Right atrium auricular region (tissue), 2 donors: ENCODE data around the gene HEATR5A. TPM values are rescaled to one million over a fixed set of nuclear protein-coding genes. Genes with fewer than 3 reads are reported as not detected.
A peak's percentile ranks its signal among the peaks of the same experiment; 100 is the strongest.
"Not testable (repeated sequence)": the region's sequence is repeated elsewhere in the genome, so short reads cannot be mapped to it uniquely, and the experiment has no call there.

Experiments used
- DNase-seq: peaks from one replicate; pipeline ENCODE4 v3.0.0-alpha.2; 2019; ENCODE audit warnings: low spot score
- H3K27ac ChIP-seq, 2 donors: fragments of 200-600 bp; sonication (generic); 1 replicate in 1 of 2; 2 replicates in 1 of 2; pipeline ENCODE4 v1.5.1; 2016 to 2019
- H3K27me3 ChIP-seq, 2 donors: fragments of 200-600 bp; sonication (generic); one replicate each; pipeline versions ENCODE4 v1.5.1 to v1.6.0; 2017 to 2019
- H3K36me3 ChIP-seq: fragments of 200-600 bp; sonication (generic); one replicate; pipeline ENCODE4 v1.5.1; 2016
- H3K4me1 ChIP-seq, 2 donors: fragments of 200-600 bp; sonication (generic); one replicate each; pipeline versions ENCODE4 v1.5.1 to v1.6.0; 2017 to 2019
- H3K4me3 ChIP-seq, 2 donors: fragments of 200-600 bp; sonication (generic); 1 replicate in 1 of 2; 2 replicates in 1 of 2; pipeline ENCODE4 v1.5.1; 2017 to 2019; ENCODE audit warnings: mild to moderate bottlenecking in 1 of 2, moderate library complexity in 1 of 2
- H3K9me3 ChIP-seq, 2 donors: fragments of 200-600 bp; sonication (generic); one replicate each; pipeline ENCODE4 v1.5.1; 2019
- total RNA-seq, 2 donors: library from RNA; depleted of rRNA; stranded (reverse); fragments of >200 nt; gene quantifications; one replicate each; pipeline ENCODE4 v1.1.0, GENCODE V29; 2016
- TF ChIP-seq, protein P1 (sequence below), 2 donors: fragments of 200-600 bp; sonication (generic); IDR thresholded peaks; one replicate each; pipeline ENCODE4 v1.5.1; 2019; ENCODE audit warnings: antibody characterized with exemption in 2 of 2

HEATR5A gene
- total RNA-seq, 2 donors from 2014 or later = 29.0 to 29.3 TPM

DNA sequence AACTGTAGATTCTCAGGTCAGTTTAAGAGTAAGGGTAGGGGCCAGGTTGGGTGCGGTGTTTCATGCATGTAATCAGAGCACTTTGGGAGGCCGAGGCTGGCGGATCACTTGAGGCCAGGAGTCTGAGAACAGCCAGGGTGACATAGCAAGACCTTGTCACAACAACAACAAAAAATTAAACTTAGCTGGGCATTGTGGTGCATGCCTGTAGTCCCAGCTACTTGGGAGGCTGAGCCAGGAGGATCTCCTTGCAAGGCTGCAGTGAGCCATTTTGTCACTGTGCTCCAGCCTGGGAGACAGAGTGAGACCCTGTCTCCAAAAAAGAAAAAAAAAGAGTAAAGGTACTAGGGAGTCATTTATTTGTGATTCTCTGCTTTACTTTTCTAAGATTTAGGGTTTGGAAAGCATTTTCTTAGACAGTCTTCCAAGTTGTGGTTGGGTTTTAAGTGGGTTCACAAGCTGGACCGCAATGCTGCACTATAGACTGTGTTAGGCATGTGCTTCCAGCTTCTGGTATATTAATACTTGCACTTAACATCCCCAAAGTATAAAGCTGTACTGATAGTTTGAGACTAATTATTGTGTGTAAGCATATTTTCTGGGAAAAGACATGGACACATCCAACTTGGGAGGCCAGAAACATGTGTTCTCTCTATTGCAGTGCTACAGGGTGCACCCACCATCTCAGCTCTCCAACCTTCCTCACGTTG is 163.7 kb downstream of the HEATR5A start:
- H3K4me1 ChIP-seq = peaks cover 0 to under 1% of the 10 kb centered on the region in 2 donors
- no peaks in the 10 kb centered on the region for H3K9me3 ChIP-seq
- no peak for DNase-seq
- H3K36me3 ChIP-seq = no peaks in the 10 kb centered on the region
- H3K4me3 ChIP-seq = no peak overlapping the region
- no peak overlapping the region for H3K27ac ChIP-seq
- H3K27me3 ChIP-seq = no peaks in the 10 kb centered on the region
- TF ChIP-seq, protein P1, sequence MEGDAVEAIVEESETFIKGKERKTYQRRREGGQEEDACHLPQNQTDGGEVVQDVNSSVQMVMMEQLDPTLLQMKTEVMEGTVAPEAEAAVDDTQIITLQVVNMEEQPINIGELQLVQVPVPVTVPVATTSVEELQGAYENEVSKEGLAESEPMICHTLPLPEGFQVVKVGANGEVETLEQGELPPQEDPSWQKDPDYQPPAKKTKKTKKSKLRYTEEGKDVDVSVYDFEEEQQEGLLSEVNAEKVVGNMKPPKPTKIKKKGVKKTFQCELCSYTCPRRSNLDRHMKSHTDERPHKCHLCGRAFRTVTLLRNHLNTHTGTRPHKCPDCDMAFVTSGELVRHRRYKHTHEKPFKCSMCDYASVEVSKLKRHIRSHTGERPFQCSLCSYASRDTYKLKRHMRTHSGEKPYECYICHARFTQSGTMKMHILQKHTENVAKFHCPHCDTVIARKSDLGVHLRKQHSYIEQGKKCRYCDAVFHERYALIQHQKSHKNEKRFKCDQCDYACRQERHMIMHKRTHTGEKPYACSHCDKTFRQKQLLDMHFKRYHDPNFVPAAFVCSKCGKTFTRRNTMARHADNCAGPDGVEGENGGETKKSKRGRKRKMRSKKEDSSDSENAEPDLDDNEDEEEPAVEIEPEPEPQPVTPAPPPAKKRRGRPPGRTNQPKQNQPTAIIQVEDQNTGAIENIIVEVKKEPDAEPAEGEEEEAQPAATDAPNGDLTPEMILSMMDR (IDR thresholded peaks at IDR 0.05) = no peak

DNA sequence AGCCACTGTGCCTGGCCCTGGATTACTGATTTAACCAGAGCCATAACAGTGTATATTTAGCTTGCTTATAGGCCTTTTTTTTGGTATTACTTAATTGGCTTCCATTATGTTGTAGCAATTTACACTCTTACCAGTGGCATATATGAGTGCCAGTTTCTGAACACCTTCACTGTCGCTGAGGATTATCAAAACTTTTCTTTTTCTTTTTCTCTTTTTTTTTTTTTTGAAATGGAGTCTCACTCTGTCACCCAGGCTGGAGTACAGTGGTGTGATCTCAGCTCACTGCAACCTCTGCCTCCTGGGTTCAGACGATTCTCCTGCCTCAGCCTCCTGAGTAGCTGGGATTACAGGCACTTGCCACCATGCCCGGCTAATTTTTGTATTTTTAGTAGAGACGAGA is 164.4 kb downstream of the HEATR5A start:
- not testable (repeated sequence) for H3K36me3 ChIP-seq, H3K4me3 ChIP-seq, H3K27ac ChIP-seq, H3K4me1 ChIP-seq, DNase-seq, H3K27me3 ChIP-seq, H3K9me3 ChIP-seq

DNA sequence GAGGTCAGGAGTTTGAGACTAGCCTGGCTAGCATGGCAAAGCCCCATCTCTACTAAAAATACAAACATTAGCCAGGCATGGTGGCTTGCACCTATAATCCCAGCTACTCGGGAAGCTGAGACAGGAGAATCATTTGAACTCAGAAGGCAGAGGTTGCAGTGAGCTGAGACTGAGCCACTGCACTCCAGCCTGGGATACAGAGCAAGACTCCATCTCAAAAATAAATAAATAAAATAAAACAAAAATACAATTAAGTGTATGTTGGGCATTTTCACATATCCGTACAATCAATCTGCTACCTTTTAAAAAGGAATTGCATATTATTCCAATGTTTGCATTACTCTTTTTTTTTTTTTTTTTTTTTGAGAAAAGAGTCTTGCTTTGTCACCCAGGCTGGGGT is 165.1 kb downstream of the HEATR5A start:
- TF ChIP-seq, protein P1 (IDR thresholded peaks at IDR 0.05) = no peak
- DNase-seq = no peak
- H3K27me3 ChIP-seq = no peaks in the 10 kb centered on the region
- H3K4me3 ChIP-seq = no peak overlapping the region
- no peaks in the 10 kb centered on the region for H3K9me3 ChIP-seq
- H3K4me1 ChIP-seq = no peaks in the 10 kb centered on the region
- no peak overlapping the region for H3K27ac ChIP-seq
- H3K36me3 ChIP-seq = no peaks in the 10 kb centered on the region

DNA sequence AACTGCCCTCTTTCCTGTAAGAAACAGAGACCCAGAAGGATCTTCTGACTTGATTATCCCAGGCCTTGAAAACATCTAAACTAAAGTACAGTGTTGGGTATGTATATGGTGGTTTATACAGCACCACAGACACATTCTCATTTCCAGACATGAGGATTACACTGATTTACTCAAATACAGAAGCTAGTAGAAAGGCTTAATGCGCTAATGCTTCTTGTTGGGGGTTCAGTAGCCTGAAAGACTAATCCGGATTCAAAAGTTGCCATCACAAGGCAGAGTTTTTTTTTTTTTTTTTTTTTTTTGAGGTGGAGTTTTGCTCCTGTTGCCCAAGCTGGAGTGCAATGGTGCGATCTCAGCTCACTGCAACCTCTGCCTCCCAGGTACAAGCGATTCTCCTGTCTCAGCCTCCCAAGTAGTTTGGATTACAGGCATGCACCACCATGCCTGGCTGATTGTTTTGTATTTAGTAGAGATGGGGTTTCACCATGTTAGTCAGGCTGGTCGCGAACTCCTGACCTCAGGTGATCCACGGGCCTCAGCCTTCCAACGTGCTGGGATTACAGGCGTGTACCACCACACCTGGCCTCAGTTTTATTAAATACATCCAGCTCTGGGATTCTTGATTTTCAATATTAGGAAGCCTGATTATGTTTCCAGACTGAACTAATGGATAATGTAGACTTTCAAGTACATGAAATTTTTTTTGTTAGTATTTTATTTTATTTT is 166.4 kb downstream of the HEATR5A start:
- no peak overlapping the region for H3K27ac ChIP-seq
- TF ChIP-seq, protein P1 (IDR thresholded peaks at IDR 0.05) = no peak
- H3K4me3 ChIP-seq = no peak overlapping the region
- no peak for DNase-seq
- no peaks in the 10 kb centered on the region for H3K27me3 ChIP-seq
- H3K4me1 ChIP-seq = no peaks in the 10 kb centered on the region
- H3K9me3 ChIP-seq = no peaks in the 10 kb centered on the region
- no peaks in the 10 kb centered on the region for H3K36me3 ChIP-seq

DNA sequence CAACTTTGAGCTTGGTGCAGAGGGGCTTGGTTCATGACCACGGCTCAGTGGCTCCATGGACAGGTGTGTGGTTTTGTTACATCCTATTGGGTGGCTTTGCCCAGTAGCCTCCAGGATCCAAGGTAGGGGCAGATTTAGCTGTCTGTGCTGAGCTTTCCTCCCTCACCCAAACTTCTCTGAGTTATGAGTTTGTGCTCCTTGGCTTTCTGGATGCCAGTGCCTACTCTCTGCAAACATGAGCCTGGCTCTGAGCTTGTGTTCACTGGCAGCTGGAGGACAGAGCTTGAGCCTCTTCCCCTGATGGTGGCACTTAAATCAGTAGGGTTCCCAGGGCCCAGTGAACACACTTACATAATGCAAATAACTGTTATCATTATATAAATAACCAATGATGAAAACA is 167.5 kb downstream of the HEATR5A start:
- no peaks in the 10 kb centered on the region for H3K4me1 ChIP-seq
- DNase-seq = no peak
- no peaks in the 10 kb centered on the region for H3K9me3 ChIP-seq
- no peak overlapping the region for H3K27ac ChIP-seq
- no peaks in the 10 kb centered on the region for H3K27me3 ChIP-seq
- no peak overlapping the region for H3K4me3 ChIP-seq
- no peaks in the 10 kb centered on the region for H3K36me3 ChIP-seq
- TF ChIP-seq, protein P1 (IDR thresholded peaks at IDR 0.05) = no peak

DNA sequence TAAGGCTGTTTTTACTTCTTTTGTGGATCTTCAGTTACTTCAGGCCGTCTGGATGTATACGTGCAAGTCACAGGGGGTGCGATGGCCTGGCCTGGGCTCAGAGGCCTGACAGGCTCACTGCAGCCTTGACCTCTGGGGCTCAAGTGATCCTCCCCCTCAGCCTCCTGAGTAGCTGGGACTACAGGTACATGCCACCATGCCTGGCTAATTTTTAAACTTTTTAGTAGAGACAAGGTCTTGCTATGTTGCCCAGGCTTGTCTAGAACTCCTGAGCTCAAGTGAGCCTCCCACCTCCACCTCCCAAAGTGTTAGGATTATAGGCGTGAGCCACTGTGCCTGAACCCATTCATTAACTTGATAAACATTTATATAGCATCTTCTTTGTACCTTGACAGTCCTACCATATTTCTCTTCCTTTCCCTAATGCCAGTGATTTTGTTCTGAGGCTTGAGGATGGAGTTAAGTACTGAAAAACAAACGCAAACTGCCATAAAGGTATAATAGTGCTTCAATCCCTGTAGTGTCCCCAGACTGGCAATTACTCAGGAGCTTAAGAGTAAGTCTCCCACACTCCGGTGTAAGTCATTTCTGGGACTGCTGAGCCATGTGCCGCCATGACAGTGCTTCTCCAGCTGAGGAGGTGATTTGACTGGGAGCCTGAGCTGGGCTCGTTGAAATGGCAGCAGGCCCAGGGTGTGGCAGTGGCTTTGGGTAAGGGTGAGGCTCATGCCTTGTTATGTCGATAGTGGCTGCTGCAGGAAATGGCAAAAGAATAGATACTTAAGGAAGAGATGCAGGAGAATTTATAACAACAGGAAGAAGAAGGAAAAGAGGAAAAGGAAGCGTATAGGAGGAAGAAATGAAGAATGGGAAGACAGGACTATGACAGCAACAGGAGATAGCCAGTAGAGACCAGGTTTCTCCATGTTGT is 169.1 kb downstream of the HEATR5A start:
- TF ChIP-seq, protein P1 (IDR thresholded peaks at IDR 0.05) = no peak
- no peaks in the 10 kb centered on the region for H3K36me3 ChIP-seq
- H3K4me3 ChIP-seq = no peak overlapping the region
- no peaks in the 10 kb centered on the region for H3K4me1 ChIP-seq
- peak; percentile 47 for DNase-seq
- H3K27ac ChIP-seq = no peak overlapping the region
- no peaks in the 10 kb centered on the region for H3K9me3 ChIP-seq
- no peaks in the 10 kb centered on the region for H3K27me3 ChIP-seq
